ENCODE data around the gene RMND5A.

The RMND5A gene

GRCh38 chr2:86744152-86744551, 24.1 kb downstream of the RMND5A start:
- Histone ChIP-seq H3K4me3 (ENCODE audit: low read depth, low read length) (no peak overlapping the region), H3K36me3 (no peaks in the 10 kb centered on the region), H3K27me3 (no peaks in the 10 kb centered on the region), H3K9me3 (no peaks in the 10 kb centered on the region), H3K4me1 (no peaks in the 10 kb centered on the region)
- no peak for TF ChIP-seq CTCF (IDR thresholded peaks at IDR 0.05; ENCODE audit: low read depth, low read length)
- DNase-seq, result no peak

- H3K4me1 ChIP-seq, result no peaks in the 10 kb centered on the region
- DNase-seq, result no peak
- no peak overlapping the region for H3K4me3 ChIP-seq (ENCODE audit: low read depth, low read length)
- no peaks in the 10 kb centered on the region for H3K27me3 ChIP-seq
- H3K9me3 ChIP-seq, result no peaks in the 10 kb centered on the region
- no peak for TF ChIP-seq CTCF (IDR thresholded peaks at IDR 0.05; ENCODE audit: low read depth, low read length)
- H3K36me3 ChIP-seq, result no peaks in the 10 kb centered on the region
Measured at GRCh38 chr2:86746939-86747338, 26.8 kb downstream of the RMND5A start.

GRCh38 chr2:86747711-86748639, 27.9 kb downstream of the RMND5A start:
- no peaks in the 10 kb centered on the region for H3K4me1 ChIP-seq
- no peaks in the 10 kb centered on the region for H3K9me3 ChIP-seq
- DNase-seq, result no peak
- TF ChIP-seq CTCF (IDR thresholded peaks at IDR 0.05; ENCODE audit: low read depth, low read length), result no peak
- no peaks in the 10 kb centered on the region for H3K36me3 ChIP-seq
- no peaks in the 10 kb centered on the region for H3K27me3 ChIP-seq
- no peak overlapping the region for H3K4me3 ChIP-seq (ENCODE audit: low read depth, low read length)

GRCh38 chr2:86750240-86750839, 30.2 kb downstream of the RMND5A start:
- no peaks in the 10 kb centered on the region for H3K27me3 ChIP-seq
- no peaks in the 10 kb centered on the region for H3K36me3 ChIP-seq
- no peak for TF ChIP-seq CTCF (IDR thresholded peaks at IDR 0.05; ENCODE audit: low read depth, low read length)
- H3K4me3 ChIP-seq (ENCODE audit: low read depth, low read length), result no peak overlapping the region
- H3K4me1 ChIP-seq, result no peaks in the 10 kb centered on the region
- no peaks in the 10 kb centered on the region for H3K9me3 ChIP-seq
- DNase-seq, result no peak

GRCh38 chr2:86751778-86752177, 31.7 kb downstream of the RMND5A start:
- TF ChIP-seq CTCF (IDR thresholded peaks at IDR 0.05; ENCODE audit: low read depth, low read length), result no peak
- H3K9me3 ChIP-seq, result no peaks in the 10 kb centered on the region
- no peak for DNase-seq
- no peak overlapping the region for H3K4me3 ChIP-seq (ENCODE audit: low read depth, low read length)
- no peaks in the 10 kb centered on the region for H3K4me1 ChIP-seq
- H3K36me3 ChIP-seq, result no peaks in the 10 kb centered on the region
- H3K27me3 ChIP-seq, result no peaks in the 10 kb centered on the region

- no peaks in the 10 kb centered on the region for H3K9me3 ChIP-seq
- TF ChIP-seq CTCF (IDR thresholded peaks at IDR 0.05; ENCODE audit: low read depth, low read length), result no peak
- no peak overlapping the region for H3K4me3 ChIP-seq (ENCODE audit: low read depth, low read length)
- H3K36me3 ChIP-seq, result no peaks in the 10 kb centered on the region
- no peak for DNase-seq
- H3K27me3 ChIP-seq, result no peaks in the 10 kb centered on the region
- no peaks in the 10 kb centered on the region for H3K4me1 ChIP-seq
Measured at GRCh38 chr2:86752934-86753333, 32.8 kb downstream of the RMND5A start.

Data from BE2C (cell line).